SK-N-SH treated with all-trans-retinoic acid at 6 μM for 48 hours (cell line): ENCODE data around the gene TAS2R13.

ENCODE experiments used
- ATAC-seq: fragments of 200-7000 bp; cut with Tn5 transposase; 3 replicates; pipeline ENCODE4 v1.9.1; 2020; ENCODE audit warnings: mild to moderate bottlenecking, moderate library complexity
- ARNTL ChIP-seq: fragments of 450-650 bp; formaldehyde crosslinking; IDR thresholded peaks from 2 replicates; pipeline ENCODE4 v1.5.0; 2020; ENCODE audit warnings: low read depth, mild to moderate bottlenecking, moderate library complexity, borderline replicate concordance
- BACH2 ChIP-seq: fragments of 250-450 bp; sonication (Bioruptor Pico); IDR thresholded peaks from 2 replicates; pipeline ENCODE4 v1.9.0; 2021; ENCODE audit warnings: mild to moderate bottlenecking, borderline replicate concordance
- CSDC2 ChIP-seq: fragments of 250-450 bp; sonication (Bioruptor Pico); IDR thresholded peaks from 2 replicates; pipeline ENCODE4 v1.5.0; 2020; ENCODE audit warnings: mild to moderate bottlenecking, moderate library complexity
- ESRRG ChIP-seq: fragments of 250-450 bp; sonication (Bioruptor Pico); IDR thresholded peaks from 2 replicates; pipeline ENCODE4 v1.6.1; 2021; ENCODE audit warnings: mild to moderate bottlenecking
- GLIS3 ChIP-seq: fragments of 250-450 bp; sonication (Bioruptor Pico); IDR thresholded peaks from 2 replicates; pipeline ENCODE4 v1.5.0; 2020; ENCODE audit warnings: mild to moderate bottlenecking, moderate library complexity
- ISL1 ChIP-seq: fragments of 250-450 bp; sonication (Bioruptor Pico); IDR thresholded peaks from 2 replicates; pipeline ENCODE4 v2.1.2; 2022; ENCODE audit warnings: mild to moderate bottlenecking, moderate library complexity
- OSR1 ChIP-seq: fragments of 250-450 bp; sonication (Bioruptor Pico); IDR thresholded peaks from 2 replicates; pipeline ENCODE4 v1.8.0; 2022; ENCODE audit warnings: moderate library complexity, mild to moderate bottlenecking, inconsistent platforms
- PATZ1 ChIP-seq: fragments of 250-450 bp; sonication (Bioruptor Pico); IDR thresholded peaks from 2 replicates; pipeline ENCODE4 v1.8.0; 2020; ENCODE audit warnings: mild to moderate bottlenecking, moderate library complexity, borderline replicate concordance
- PPARA ChIP-seq: fragments of 250-450 bp; sonication (Bioruptor Pico); IDR thresholded peaks from 2 replicates; pipeline ENCODE4 v1.5.0; 2020; ENCODE audit warnings: mild to moderate bottlenecking, borderline replicate concordance
- SNAI2 ChIP-seq: fragments of 250-450 bp; sonication (Bioruptor Pico); IDR thresholded peaks from 2 replicates; pipeline ENCODE4 v1.5.0; 2020; ENCODE audit warnings: mild to moderate bottlenecking, moderate library complexity
- TCF4 ChIP-seq: fragments of 250-450 bp; sonication (Bioruptor Pico); IDR thresholded peaks from 2 replicates; pipeline ENCODE4 v1.8.0; 2021; ENCODE audit warnings: mild to moderate bottlenecking, moderate library complexity, borderline replicate concordance
- ZFP30 ChIP-seq: fragments of 450-650 bp; formaldehyde crosslinking; IDR thresholded peaks from 2 replicates; pipeline ENCODE4 v1.5.0; 2022; ENCODE audit warnings: mild to moderate bottlenecking, moderate library complexity
- ZNF565 ChIP-seq: fragments of 450-650 bp; formaldehyde crosslinking; conservative IDR thresholded peaks from 2 replicates; pipeline ENCODE4 v1.5.0; 2020; ENCODE audit warnings: low read depth, mild to moderate bottlenecking, moderate library complexity
- ZNF70 ChIP-seq: fragments of 450-650 bp; formaldehyde crosslinking; IDR thresholded peaks from 2 replicates; pipeline ENCODE4 v1.5.0; 2020; ENCODE audit warnings: mild to moderate bottlenecking, moderate library complexity
- TF ChIP-seq, protein P1 (sequence below): fragments of 250-450 bp; sonication (Bioruptor Pico); IDR thresholded peaks from 2 replicates; pipeline ENCODE4 v1.5.1; 2020; ENCODE audit warnings: low read depth, mild to moderate bottlenecking, moderate library complexity
- TF ChIP-seq, protein P2 (sequence below): fragments of 250-450 bp; sonication (Bioruptor Pico); IDR thresholded peaks from 2 replicates; pipeline ENCODE4 v1.8.0; 2021; ENCODE audit warnings: low read depth, mild to moderate bottlenecking, moderate library complexity, borderline replicate concordance

Gene TAS2R13

GRCh38 chr12:10867381-10867780 is 42.0 kb downstream of the TAS2R13 start:
- ATAC-seq = no peak
- TF ChIP-seq ZNF565 (CRISPR knock-in tag) = no peak
- no peak for TF ChIP-seq ZFP30 (CRISPR knock-in tag)
- TF ChIP-seq ESRRG = no peak
- no peak for TF ChIP-seq CSDC2 (CRISPR knock-in tag)
- no peak for TF ChIP-seq GLIS3 (CRISPR knock-in tag)

GRCh38 chr12:10863512-10864218 is 45.7 kb downstream of the TAS2R13 start:
- TF ChIP-seq, protein P1, sequence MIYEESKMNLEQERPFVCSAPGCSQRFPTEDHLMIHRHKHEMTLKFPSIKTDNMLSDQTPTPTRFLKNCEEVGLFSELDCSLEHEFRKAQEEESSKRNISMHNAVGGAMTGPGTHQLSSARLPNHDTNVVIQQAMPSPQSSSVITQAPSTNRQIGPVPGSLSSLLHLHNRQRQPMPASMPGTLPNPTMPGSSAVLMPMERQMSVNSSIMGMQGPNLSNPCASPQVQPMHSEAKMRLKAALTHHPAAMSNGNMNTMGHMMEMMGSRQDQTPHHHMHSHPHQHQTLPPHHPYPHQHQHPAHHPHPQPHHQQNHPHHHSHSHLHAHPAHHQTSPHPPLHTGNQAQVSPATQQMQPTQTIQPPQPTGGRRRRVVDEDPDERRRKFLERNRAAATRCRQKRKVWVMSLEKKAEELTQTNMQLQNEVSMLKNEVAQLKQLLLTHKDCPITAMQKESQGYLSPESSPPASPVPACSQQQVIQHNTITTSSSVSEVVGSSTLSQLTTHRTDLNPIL (CRISPR knock-in tag) = no peak
- TF ChIP-seq, protein P2, sequence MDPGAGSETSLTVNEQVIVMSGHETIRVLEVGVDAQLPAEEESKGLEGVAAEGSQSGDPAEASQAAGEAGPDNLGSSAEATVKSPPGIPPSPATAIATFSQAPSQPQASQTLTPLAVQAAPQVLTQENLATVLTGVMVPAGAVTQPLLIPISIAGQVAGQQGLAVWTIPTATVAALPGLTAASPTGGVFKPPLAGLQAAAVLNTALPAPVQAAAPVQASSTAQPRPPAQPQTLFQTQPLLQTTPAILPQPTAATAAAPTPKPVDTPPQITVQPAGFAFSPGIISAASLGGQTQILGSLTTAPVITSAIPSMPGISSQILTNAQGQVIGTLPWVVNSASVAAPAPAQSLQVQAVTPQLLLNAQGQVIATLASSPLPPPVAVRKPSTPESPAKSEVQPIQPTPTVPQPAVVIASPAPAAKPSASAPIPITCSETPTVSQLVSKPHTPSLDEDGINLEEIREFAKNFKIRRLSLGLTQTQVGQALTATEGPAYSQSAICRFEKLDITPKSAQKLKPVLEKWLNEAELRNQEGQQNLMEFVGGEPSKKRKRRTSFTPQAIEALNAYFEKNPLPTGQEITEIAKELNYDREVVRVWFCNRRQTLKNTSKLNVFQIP (CRISPR knock-in tag) = no peak
- TF ChIP-seq ISL1 (CRISPR knock-in tag) (no peak), ZFP30 (CRISPR knock-in tag) (no peak), OSR1 (CRISPR knock-in tag) (no peak)
- no peak for ATAC-seq

DNA sequence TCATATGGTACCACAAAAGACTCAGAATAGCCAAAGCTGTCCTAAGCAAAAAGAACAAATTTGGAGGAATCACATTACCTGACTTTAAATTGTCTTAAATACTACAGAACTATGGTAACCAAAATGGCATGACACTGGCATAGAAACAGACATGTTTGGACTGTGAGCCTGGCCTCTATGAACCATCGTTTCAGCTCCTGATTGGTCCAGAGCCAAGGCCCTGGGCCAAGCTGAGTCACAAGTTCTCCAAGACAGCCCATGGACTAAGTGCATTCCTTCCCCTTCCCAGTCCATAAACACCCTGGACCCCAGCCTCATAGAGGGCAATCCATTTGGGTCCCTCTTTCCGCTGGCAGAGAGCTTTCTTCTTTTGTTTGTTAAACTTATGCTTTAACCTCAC is 48.0 kb downstream of the TAS2R13 start:
- TF ChIP-seq OSR1 (CRISPR knock-in tag) (no peak), TCF4 (CRISPR knock-in tag) (no peak), BACH2 (CRISPR knock-in tag) (no peak), ZNF565 (CRISPR knock-in tag) (no peak), ZNF70 (no peak), PPARA (CRISPR knock-in tag) (no peak), ARNTL (CRISPR knock-in tag) (no peak), CSDC2 (CRISPR knock-in tag) (no peak), ISL1 (CRISPR knock-in tag) (no peak), ZFP30 (CRISPR knock-in tag) (no peak), ESRRG (no peak), PATZ1 (CRISPR knock-in tag) (no peak), SNAI2 (CRISPR knock-in tag) (no peak)
- TF ChIP-seq, protein P2 (CRISPR knock-in tag) = no peak

More for the DNA sequence above, 48.0 kb downstream of the TAS2R13 start:
- no peak for ATAC-seq
